GM18498 (cell line): ENCODE data around the gene TBC1D30.

ENCODE experiments used
- ATAC-seq: cut with Tn5 transposase; IDR thresholded peaks from one replicate; pipeline ENCODE4 v1.9.1; 2021; ENCODE audit warnings: mild to moderate bottlenecking, moderate library complexity; ENCODE audit not compliant: unreplicated experiment

TBC1D30 gene

DNA sequence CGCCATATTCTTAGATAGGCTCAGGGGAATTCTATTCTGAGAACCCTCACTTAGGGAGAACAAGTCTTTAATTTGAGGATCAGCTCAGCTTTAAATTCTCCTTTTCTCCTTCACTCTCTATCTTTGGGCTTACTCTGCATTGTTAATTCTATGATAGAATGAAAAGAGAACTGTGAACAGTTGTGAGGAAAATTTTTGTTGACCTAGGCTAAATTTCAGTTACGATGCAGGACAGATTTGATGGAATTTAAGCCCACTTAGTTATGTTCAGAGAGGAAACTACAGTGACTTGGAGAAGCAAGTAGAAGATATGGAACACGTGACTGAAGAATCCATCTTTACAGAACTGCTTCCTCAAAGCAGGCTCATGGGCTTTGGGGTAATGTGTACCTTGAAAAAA, 82.7 kb downstream of the TBC1D30 start:
- no peak for ATAC-seq

DNA sequence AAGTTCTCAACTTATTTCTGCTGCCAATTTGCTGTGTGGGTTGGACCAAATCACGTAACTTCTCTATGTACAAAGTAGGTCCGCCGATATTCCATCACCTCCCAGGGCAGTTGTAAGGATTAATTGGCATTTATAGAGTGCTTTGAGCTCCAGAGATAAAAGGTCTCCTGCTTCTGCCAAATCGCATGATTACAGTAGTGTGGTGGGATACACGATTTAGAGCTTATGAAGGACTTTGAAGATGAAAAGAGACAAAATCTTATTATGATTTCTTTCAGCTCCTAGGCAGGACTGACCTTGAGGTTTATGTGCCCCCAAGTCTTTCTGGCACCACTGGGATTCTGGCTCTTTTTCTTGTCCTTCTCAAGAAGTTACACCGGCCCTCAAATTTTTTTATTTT, 84.7 kb downstream of the TBC1D30 start:
- ATAC-seq = no peak

DNA sequence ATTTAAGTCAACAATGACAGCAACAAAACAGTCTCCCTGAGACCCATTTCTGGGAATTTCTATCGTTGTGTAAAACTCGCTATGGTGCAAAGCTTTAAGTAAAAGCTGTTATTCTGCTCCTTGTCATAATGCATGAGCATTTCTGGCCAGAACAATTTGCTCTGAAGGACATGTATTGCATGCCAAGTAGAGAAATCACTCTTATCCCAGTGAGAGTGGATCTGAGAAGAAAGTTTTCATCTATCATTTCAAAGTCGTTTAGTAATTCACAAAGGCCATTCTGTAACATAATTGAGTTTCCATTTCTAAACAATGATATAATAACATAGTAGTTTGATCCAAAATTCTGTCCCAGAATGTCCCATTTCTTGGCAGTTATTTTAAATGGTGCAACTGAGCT, 86.6 kb downstream of the TBC1D30 start:
- no peak for ATAC-seq

DNA sequence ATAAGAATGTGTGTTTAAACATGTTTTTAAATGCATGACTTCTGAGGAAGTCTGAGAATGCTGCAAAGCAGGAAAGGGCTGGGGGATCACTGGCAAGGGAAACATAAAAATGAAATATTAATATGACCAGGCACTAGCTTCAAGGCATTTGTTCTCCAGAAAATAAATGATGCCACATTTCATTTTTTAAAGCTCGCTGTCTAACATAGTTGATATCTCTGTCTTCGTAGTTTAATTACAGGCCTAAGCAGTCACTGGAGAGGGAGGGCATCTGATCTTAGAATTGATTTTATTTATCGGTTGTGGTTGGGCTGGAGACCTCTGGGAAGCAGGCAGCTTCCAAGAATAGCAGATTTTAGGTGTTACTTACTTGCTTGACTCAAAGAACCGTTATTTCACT, 87.5 kb downstream of the TBC1D30 start:
- ATAC-seq = no peak

DNA sequence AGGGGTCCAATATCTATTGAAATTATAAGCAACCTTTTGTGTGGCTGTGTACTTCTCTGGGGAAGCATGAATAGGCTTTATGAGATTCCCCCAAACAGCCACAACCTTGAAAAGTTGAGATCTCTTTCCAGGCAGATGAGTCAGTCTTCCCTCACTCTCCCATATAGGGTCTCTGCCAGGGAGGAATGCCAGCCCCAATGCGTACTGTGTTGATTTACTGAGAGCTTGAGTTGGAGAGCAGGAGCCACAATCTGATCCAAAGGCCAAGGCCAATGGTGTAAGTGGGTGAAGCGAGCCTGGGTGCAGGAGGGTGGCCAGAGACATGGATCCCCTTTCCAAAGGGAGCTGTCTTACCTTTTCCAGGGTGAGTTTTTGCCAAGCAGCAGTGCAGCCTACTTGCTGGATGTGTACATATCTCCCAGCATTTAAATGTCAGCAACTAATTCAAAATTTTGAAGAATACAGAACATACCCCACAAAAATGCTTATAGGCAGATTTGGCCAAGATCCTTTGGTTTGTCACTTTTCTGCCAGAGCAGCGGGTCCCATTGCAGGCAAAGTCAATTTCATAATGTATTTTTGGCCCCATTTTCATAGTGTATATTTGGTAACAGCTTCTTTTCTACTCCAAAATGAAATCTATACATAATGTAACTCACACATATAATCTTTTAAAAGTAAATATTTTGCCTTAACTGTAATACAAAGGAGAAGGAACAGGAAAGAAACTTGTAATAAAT, 88.2 kb downstream of the TBC1D30 start:
- no peak for ATAC-seq

DNA sequence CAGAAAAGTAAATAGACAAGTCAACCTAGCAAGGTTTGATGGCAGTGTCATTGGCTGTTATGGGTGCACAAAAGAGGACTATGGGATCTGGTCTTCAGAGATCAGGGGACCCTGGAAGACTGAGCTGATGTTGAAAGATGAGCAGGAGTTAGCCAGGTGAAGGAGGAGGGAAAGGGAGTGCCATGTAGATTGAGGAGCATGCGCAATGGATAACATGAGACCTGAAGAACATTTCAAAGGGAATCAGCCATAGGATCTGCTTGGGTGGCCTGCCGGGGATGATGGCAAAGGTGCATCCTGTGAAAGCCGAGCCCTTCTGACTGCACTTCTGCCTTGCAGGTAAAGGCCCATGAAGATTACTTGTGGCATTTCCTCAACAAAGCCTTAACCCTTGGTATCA, 90.8 kb downstream of the TBC1D30 start:
- ATAC-seq = no peak

DNA sequence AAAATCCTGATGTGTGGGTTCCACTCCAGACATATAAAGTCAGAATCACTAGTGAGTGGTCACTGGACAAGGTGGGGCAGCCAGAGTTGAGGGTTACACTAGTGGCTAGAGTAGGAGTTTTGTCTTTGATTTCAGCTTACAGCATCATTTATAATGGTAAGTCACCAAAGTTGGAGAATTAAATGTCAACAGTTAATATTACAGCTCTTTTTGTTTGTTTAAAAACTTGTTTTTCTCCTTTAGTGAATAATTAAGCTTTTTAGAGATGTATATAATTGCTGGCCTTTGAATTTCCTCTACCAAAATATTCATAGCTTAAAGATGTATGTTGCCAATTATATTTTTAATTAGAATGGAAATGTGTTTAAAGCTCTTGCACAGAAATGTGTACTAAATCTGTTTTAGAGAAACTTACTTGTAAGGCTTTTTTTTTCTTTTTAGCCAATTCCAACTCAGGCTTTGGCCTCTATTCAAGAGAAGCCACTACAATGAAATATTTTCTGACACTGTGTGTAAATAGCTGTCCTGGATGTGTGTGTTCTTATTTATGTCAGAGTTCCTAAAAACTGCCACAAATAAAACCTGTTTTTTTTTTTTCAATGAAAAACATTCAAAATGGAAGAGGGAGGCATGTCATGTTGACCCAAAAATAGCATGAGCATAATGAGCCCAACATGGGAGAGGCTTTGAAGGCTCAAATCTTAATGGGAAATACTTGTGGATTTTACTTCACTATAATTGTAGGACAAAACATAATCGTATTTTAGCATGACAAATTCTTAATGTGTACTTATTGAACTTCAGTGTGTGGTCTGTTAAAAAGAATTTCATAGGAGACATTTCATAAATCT, 92.2 kb downstream of the TBC1D30 start:
- ATAC-seq = no peak

DNA sequence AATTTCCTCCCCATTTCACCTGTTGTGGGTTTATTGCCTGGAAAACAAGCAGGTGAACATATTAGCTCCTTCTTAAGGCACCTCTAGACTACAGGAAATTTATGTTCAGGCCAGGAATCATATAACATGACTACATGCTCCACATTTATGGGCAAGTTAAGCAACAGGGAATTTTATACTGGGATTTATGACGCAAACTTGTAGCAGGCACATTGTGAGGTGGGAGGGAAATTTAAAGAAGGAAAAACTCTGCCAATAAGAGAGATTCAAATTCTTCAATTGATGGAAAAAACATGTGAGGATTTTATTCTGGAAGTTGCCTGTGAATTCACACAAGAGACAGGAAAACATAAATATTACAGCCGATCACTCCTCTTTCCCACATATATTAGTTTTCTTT, 93.9 kb downstream of the TBC1D30 start:
- ATAC-seq = no peak

DNA sequence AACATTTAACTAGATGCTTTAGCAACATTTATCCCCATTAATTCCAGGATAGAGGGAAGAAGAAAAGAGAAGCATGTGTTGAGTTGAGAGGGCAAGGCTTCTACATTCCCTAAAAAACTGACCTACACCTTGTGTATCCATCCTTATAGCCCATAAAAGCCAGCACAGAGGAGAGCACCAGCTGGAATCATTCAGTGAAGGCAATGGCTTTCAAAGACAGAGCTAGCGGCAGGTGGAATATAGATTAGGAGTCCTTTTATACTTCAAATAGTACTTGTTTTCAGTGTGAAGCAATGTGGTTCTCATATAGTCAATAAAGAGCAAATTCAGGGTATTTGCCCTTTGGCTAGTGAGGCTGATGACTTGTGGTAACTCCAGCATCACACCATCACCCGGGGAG, 94.4 kb downstream of the TBC1D30 start:
- no peak for ATAC-seq

DNA sequence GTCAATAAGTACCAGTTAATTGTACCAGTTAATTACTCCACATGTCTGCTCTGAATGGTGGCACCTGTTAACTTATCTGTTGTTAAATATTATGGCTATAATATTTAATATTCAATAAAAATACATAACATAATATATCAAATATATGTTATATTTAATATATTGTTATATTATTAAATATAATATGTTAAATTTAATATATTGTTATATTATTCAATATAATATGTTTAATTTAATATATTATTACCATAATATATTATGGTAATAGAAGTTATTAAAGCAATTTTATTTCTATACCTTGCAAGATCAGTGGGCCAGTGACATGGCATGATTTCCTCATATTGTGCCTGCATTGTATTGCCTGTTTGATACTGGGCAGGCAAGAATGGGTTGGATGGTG, 98.4 kb downstream of the TBC1D30 start:
- no peak for ATAC-seq

DNA sequence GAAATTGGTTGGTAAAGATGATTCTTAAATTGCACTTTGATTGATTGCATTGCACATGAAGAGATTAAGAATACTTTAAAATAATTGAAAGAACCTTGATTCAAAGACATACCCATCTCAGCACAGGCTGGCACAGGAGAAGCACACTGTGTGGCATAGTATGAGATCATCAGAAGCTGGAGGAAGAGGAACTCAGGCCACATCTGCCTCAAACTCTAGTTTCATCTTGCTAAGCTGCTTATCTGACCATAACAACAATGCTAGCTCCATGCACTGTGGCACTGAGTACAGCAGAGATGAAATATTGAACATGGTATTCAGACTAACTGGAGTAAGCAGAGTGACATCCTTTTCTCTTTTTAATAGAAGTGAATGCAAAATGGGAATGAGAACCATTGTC, 99.1 kb downstream of the TBC1D30 start:
- ATAC-seq = peak; percentile 71
